Stimulated activated CD4-positive, alpha-beta T cell treated with anti-CD3 and anti-CD28 coated beads, Interleukin-4, amount 100 ng/mL, for 48 hours (primary cell): Measurements from ENCODE around the gene KRT33A.

Experiments
- DNase-seq, 2 donors: peaks; one replicate each; pipeline ENCODE4 v3.0.0-alpha.2; 2020; ENCODE audit warnings: low read depth in 2 of 2

The KRT33A gene

GRCh38 chr17:41329279-41329948, 21.2 kb downstream of the KRT33A start:
- DNase-seq: peak in 1 of 2 donors; percentile 23

- DNase-seq: no peak
Measured at GRCh38 chr17:41328207-41328606, 22.4 kb downstream of the KRT33A start.

GRCh38 chr17:41327411-41328120, 23.1 kb downstream of the KRT33A start:
- DNase-seq: no peak

- DNase-seq: no peak
Measured at GRCh38 chr17:41326173-41327145, 24.2 kb downstream of the KRT33A start.

GRCh38 chr17:41325611-41326010, 25.0 kb downstream of the KRT33A start:
- DNase-seq: no peak

- DNase-seq: no peak
Measured at GRCh38 chr17:41325126-41325525, 25.5 kb downstream of the KRT33A start.

GRCh38 chr17:41324180-41325075, 26.2 kb downstream of the KRT33A start:
- DNase-seq: no peak

- DNase-seq: no peak
Measured at GRCh38 chr17:41322903-41323895, 27.4 kb downstream of the KRT33A start.

GRCh38 chr17:41322094-41322902, 28.3 kb downstream of the KRT33A start:
- DNase-seq: no peak

GRCh38 chr17:41318231-41318630, 32.4 kb downstream of the KRT33A start:
- DNase-seq: no peak

GRCh38 chr17:41315814-41316445, 34.7 kb downstream of the KRT33A start:
- no peak for DNase-seq

GRCh38 chr17:41315204-41315794, 35.3 kb downstream of the KRT33A start, which contains the start of gene KRTAP17-1:
TSS of gene KRTAP17-1 (minus strand) at chr17:41315710. CDS start at chr17:41315650, 60 bp downstream.
- no peak for DNase-seq

GRCh38 chr17:41311111-41311510, 39.5 kb downstream of the KRT33A start:
- DNase-seq: no peak

- no peak for DNase-seq
Measured at GRCh38 chr17:41308918-41309359, 41.7 kb downstream of the KRT33A start, which contains the start of gene KRTAP16-1. TSS of gene KRTAP16-1 (minus strand) at chr17:41309309. CDS start at chr17:41309253, 56 bp downstream.

- DNase-seq: peak; percentile 21 to 23
Measured at GRCh38 chr17:41308251-41308917, 42.2 kb downstream of the KRT33A start.

- no peak for DNase-seq
Measured at GRCh38 chr17:41307647-41308046, 43.0 kb downstream of the KRT33A start.

- DNase-seq: no peak
Measured at GRCh38 chr17:41304091-41304490, 46.5 kb downstream of the KRT33A start.
